ENCODE data around the gene DENND2A.

The DENND2A gene

DNA sequence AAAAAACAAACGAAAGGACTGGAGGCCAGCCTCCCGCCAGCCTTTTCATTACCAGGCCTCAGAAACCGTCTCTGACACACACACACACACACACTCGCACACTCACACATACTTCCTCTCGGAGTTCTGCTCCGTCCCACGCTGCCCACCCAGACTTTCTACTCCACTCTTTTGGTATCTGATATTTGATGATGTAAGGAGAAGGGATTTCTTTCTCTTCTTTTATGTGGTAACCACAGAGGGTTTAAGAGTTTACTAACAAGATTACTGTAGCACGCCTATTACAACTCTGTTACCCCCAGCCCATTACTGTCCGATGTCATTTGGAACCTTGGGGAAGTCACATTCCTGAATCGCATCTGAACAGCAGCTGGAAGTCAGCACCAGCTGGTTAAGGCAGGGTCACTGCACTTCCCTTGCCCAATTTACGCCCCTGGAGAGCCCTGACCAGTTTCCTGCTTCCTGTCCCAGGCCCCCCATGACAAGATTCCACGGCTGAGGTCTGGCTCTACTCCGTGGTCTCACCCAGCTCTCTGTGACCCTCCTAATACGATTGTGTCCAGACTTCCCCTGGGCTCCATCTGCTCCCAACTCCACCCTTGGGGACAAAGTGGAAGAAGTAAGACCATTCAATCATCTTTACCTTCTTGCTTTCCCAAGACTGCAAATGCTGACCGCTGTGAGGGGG is 1.1 kb downstream of the DENND2A start:
- H3K4me3 ChIP-seq (ENCODE audit: low read length) = peak overlapping the region; percentile 29
- no peak for DNase-seq (ENCODE audit: low read depth)
- TF ChIP-seq CTCF (IDR thresholded peaks at IDR 0.05; ENCODE audit: insufficient read depth, low read depth, low read length, missing control alignments) = no peak

DNA sequence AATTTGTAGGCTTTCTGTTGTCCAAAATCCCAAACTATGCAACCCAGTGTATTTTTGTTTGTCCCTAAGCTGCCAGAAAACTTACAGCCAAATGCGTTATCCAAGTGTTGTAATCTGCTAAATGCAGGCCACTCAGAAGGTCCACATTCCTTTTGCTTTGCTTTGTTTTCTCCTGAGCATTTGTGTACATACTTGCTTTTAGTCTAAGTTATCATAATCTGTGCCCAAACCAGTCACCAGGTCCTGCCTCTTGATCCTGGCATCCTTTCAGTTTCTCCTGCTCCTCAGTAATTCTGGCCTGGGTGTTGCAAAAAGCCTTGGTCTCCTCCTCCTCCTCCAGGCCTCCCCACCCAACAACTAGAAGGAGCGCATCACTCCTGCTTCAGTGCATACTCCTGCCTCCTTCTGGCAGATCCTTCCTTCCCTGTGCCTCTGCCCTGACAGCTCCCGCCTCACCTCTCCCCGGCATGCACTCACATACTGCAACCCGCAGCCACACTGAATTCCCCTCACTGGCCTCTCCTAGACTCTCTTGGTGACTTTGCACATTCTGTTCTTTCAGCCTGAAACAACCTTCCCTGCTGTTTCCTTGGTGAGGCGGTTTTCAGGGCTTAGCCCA is 2.3 kb downstream of the DENND2A start:
- TF ChIP-seq CTCF (IDR thresholded peaks at IDR 0.05; ENCODE audit: insufficient read depth, low read depth, low read length, missing control alignments) = peak; percentile 18
- no peak overlapping the region for H3K4me3 ChIP-seq (ENCODE audit: low read length)
- DNase-seq (ENCODE audit: low read depth) = peak; percentile 32

DNA sequence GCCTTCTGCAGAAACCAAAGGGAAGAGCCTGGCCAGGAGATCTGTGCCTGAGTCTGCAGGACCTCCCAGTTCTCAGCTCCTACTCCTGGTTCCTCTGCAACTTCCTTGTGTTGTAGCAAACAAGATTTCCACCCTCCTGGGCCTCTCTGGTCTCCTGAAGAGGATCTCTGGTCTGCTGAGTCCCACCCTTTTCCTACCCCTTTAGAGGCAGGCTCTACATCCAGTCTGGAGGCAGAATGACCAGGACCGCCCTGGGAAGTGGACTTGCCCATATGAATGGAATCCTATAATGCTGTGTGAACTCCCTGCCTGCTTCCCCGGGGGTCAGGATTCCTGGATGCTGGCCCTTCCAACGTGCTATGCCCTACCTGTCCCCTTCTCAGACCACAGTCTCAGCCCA is 3.2 kb downstream of the DENND2A start:
- no peak for TF ChIP-seq CTCF (IDR thresholded peaks at IDR 0.05; ENCODE audit: insufficient read depth, low read depth, low read length, missing control alignments)
- no peak overlapping the region for H3K4me3 ChIP-seq (ENCODE audit: low read length)
- no peak for DNase-seq (ENCODE audit: low read depth)

- no peak overlapping the region for H3K4me3 ChIP-seq (ENCODE audit: low read length)
- no peak for TF ChIP-seq CTCF (IDR thresholded peaks at IDR 0.05; ENCODE audit: insufficient read depth, low read depth, low read length, missing control alignments)
- no peak for DNase-seq (ENCODE audit: low read depth)
Measured at GRCh38 chr7:140635816-140636215, 4.8 kb downstream of the DENND2A start.

- no peak for TF ChIP-seq CTCF (IDR thresholded peaks at IDR 0.05; ENCODE audit: insufficient read depth, low read depth, low read length, missing control alignments)
- no peak overlapping the region for H3K4me3 ChIP-seq (ENCODE audit: low read length)
- DNase-seq (ENCODE audit: low read depth) = no peak
Measured at GRCh38 chr7:140635345-140635744, 5.3 kb downstream of the DENND2A start.

DNA sequence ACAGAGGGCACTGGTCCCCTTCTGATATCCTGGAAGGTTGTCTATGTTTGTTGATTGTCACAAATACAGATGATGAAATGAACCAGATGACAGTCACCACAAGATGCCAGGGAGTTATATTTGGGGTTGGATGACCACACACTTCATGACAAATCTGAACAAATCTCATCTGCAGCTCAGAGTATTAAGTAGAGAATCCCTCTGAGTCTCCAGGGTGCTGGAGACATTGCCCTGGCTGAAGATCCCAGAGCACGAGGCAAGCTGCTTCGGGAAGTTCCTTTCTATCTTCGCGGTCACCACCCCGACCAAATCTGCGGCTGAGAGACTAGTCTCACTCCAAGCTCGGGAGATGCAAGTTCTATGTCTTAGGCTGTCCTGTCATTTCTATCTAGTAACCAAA is 9.0 kb downstream of the DENND2A start:
- no peak overlapping the region for H3K4me3 ChIP-seq (ENCODE audit: low read length)
- TF ChIP-seq CTCF (IDR thresholded peaks at IDR 0.05; ENCODE audit: insufficient read depth, low read depth, low read length, missing control alignments) = no peak
- DNase-seq (ENCODE audit: low read depth) = no peak

- H3K4me3 ChIP-seq (ENCODE audit: low read length) = no peak overlapping the region
- DNase-seq (ENCODE audit: low read depth) = no peak
- TF ChIP-seq CTCF (IDR thresholded peaks at IDR 0.05; ENCODE audit: insufficient read depth, low read depth, low read length, missing control alignments) = no peak
Measured at GRCh38 chr7:140631021-140631420, 9.6 kb downstream of the DENND2A start.
